Inflammatory macrophage (primary cell): ENCODE results near the gene ENPP7.

ENCODE experiments used
- DNase-seq, 2 donors: peaks; one replicate each; pipeline ENCODE4 v3.0.0-alpha.2; 2020 to 2022

Gene ENPP7

GRCh38 chr17:79732804-79733691 is 2.3 kb downstream of the ENPP7 start:
- DNase-seq = peak; percentile 50 to 83

GRCh38 chr17:79733692-79734070 is 2.9 kb downstream of the ENPP7 start:
- no peak for DNase-seq

DNA sequence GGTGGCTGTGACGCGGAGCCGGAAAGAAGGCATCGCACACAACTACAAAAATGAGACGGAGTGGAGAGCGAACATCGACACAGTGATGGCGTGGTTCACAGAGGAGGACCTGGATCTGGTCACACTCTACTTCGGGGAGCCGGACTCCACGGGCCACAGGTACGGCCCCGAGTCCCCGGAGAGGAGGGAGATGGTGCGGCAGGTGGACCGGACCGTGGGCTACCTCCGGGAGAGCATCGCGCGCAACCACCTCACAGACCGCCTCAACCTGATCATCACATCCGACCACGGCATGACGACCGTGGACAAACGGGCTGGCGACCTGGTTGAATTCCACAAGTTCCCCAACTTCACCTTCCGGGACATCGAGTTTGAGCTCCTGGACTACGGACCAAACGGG is 4.4 kb downstream of the ENPP7 start:
- no peak for DNase-seq

GRCh38 chr17:79737046-79737921 is 6.5 kb downstream of the ENPP7 start:
- DNase-seq = no peak

DNA sequence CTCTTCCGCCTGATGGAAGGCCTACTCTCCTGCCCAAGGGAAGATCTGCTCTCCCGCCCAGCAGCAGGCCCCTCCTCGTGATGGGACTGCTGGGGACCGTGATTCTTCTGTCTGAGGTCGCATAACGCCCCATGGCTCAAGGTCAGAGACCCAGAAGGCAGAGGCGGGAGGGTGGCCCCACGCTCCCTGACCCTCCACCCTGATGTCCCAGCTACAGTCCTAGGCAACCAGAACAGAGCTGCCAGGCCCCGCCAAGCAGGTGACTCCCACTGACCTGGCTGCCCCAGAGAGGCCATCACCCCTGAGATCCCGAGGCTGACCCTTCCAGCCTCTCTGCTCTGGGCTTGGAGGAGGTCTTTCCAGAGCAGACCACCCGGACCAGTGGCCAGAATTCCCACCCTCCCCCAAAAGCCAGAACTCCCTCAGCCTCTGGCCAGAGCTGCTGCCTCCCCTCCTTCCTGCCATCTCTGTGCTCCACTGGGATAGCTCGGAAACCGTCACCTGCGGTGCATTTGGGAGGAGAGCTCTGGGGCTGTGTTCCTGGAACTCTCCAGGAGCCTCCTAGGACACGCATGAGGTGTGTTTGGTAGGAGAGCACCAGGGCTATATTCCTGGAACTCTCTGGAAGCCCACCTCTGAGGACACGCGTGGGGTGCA is 7.3 kb downstream of the ENPP7 start:
- DNase-seq = no peak

DNA sequence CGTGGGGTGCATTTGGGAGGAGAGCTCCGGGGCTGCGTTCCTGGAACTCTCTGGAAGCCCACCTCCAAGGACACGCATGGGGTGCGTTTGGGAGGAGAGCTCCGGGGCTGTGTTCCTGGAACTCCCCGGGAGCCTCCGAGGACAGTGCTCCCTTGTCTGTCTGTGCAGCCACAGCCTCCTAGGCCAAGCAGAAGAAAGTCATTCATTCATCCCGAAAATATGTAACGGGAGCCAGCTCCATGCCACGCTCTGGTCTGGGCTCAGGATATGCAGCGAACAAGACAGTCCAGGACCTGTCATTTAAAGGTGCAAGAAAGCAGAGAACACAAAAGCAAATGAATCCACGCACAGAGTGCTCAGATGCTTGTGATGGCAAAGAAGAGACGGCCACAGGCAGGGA is 7.9 kb downstream of the ENPP7 start:
- DNase-seq = no peak

DNA sequence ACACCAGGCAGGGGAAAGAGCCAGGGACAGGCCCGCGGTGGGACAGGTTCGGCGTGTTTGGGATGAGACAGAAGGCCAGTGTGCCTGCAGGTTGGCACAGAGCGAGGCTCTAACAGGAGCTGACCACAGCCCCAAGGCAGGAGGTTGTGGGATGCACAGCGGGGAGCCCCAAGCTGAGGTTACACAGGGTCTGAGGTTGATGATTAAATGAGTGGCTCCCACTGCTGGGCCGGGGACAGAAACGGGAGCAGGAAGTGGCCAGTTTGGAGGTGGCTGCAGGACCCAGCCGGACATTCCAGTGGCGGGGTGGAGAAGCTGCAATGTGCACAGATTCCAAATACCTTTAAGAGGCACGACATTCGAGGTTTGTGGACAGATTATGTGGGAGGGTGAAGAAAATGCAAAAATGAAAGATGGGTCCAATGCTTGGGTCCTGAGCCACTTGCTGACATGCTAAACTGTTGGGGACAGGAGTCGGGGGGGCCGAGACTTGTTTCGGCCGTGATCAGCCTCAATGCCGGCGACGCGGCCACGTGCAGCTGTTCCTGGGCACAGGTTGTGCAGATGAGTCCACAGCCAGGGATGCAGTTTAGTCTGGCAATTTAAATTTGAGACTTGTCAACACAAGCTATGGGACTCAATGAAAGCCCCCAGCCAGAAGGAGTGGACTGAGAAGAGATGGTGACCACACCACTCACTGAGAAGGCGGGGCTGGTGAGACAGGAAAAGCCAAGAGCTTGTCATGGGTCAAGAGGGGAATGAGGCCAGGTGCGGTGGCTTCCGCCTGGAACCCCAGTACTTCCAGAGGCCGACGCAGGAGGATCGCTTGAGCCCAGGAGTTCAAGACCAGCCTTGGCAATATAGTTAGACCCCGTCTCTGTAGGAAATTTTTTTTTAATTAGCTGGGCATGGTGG is 8.7 kb downstream of the ENPP7 start:
- DNase-seq = no peak

DNA sequence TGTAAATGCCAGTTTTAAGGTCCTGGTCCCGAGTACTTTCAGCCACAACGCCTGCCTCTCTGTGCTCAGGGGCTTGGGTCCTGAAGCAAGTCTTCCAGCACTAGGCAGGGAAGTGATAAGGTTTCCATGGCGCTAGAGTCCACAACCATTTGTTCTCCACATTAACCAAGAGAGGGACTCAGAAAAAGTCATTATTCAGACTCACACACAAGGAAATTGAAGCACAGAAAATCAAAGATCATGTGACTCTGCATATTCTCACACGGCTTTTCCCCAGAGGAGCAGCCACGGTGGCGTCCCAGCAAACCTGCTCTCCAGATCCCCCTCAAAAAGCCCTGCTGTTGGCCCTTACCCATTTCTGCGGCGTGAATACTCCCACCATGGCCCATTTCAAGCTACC is 9.7 kb downstream of the ENPP7 start:
- no peak for DNase-seq

DNA sequence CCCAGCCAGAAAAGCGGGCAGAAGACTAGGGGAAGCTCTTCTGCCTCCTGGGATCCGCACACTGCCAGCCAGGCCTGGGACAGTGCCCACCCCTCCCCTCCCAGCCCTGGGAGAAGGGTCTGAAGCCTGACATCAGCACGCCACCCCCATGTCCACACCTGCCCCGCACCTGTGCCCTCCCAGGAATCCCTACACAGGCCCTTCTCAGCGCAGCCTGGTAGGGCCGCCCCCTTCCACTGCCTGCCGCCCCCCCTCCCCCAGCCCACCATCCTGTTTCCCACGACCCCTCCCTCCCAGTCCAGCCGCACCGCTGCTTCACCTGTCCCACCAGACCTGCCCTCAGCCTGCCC is 10.6 kb downstream of the ENPP7 start:
- DNase-seq = no peak

GRCh38 chr17:79741751-79742588 is 11.2 kb downstream of the ENPP7 start:
- peak; percentile 47 to 48 for DNase-seq

DNA sequence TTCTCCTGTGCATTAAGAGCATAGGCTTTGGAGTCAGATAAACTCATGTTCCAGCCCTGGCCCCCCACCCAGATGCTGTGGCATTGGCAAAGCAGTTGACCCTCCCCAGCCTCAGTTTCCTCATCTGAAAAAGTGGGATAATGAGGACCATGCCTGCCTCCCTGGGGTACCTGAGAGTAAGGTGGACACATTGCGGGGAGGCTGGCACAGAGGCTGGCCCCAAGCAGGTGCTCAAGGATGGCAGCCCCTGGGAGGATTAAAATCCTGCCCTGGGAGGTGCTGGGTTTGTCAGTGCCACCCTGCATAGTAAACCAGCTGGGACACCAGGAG is 11.8 kb downstream of the ENPP7 start:
- DNase-seq = no peak

- no peak for DNase-seq
Observed at GRCh38 chr17:79742951-79743476, 12.3 kb downstream of the ENPP7 start.

- no peak for DNase-seq
Observed at GRCh38 chr17:79743614-79744013, 12.9 kb downstream of the ENPP7 start.

GRCh38 chr17:79745641-79746105 is 14.9 kb downstream of the ENPP7 start:
- no peak for DNase-seq

GRCh38 chr17:79746889-79747507 is 16.3 kb downstream of the ENPP7 start:
- no peak for DNase-seq

DNA sequence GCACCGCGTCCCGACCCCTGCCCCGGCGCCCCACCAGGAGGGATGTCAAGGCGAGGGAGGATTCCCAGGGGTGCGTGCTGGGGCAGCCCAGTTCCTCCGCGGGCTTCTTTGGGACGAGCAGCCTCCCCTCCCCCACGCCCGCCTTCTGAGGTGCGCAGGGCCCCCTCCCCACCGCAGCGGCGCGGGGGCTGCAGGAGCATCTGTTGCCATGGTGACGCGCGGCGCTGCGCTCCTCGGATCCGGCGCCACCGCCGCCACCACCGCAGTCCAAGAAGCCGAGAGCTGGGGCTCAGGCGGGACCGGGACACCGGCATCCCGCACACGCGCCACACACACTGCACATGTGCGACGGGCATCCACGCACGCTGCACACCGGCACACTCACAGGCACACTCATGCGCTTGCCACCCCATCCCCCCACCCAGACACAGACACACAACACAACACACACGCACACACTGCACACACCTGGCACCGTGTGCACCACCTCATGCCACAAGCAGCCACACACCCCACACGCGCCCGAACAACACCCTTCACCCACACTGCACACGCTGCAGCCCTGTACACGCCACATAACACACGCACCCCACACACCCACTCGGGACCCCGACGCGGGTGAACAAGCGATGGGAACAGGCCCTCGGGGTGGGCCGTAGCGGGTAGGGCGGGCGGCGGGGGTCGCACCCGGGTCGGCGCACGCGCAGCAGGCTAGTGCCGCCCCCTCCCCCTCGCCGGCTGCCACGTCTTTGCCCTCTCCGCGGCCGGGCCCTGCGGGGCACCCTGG is 17.0 kb downstream of the ENPP7 start:
- DNase-seq = no peak

DNA sequence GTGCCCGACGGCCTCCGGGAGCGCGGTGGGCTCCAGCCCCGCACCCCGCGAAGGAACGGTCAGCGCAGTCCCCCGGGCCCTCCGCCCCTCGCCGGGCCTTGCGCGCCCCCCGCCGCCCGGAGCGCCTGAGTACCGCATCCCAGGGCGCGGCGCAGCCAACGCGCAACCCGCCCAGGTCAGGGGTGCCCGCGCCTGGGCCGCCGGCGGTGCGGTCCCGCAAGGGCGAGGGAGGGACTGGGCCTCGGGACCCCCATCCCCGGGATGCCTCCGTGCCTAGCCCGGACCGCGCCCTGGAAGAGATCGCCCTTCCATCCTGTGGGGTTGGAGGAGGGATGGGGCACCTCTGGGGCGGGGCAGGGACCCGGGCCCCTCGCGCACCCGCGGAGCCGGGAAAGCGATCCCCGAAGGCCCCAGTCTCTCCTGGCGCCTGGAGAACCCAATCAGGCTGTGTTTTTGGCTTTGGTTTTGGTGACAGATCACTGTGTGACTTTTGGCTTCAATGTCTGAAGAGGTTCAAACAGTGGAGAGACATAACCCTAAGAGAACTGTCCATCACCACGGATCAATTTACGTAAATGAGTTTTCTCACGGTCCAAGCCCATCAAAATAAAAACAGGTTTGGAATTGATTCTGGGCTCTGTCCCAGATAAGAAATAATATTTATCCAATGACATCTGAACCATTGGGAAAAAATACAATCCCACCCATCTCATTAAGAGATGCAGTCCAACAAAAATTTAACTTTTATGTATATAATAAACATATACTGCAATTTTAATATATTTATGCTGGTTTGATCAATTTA is 17.8 kb downstream of the ENPP7 start:
- DNase-seq = no peak

DNA sequence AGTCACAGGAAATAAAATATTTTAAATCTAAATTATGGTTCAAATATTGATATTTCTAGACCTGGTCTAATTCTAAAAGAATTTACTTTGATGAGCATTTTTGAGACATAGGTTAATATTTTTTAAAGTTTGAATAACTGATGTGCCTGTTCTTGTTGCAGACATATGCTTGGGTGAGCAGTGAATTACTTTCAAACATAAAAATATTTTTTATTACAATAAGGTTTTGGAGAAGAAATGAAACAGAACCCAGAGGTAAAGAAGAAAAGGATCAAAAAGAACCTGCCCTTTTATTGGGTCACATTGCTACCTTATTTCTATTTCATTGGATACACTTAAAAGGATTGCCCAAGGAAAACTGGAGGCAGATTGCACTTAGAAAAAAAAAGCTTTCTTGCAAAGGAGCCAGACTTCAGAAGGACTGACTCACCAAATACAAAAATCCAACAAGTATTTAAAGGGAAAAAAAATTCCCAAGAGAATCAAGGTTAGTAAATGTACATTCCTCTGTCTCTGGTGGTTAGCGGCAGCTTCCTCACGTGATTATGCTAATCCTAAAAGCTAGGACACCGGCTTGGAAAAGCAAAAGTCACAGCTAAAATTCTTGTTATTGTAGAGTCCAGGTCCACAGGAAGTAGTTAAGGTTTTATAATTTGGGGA is 18.5 kb downstream of the ENPP7 start:
- DNase-seq = no peak
